Esophagus muscularis mucosa (tissue), 4 donors: ENCODE measurements around the gene ACACA. TPM values are rescaled to one million over a fixed set of nuclear protein-coding genes. Genes with fewer than 3 reads are reported as not detected.
A peak's percentile ranks its signal among the peaks of the same experiment; 100 is the strongest.

ENCODE experiments used
- DNase-seq: peaks from one replicate; pipeline ENCODE4 v3.0.0-alpha.2; 2017; ENCODE audit errors: extremely low spot score
- H3K27ac ChIP-seq, 4 donors: fragments of 200-600 bp; sonication (generic); replicated peaks in 1 of 4; 1 replicate in 3 of 4; 2 replicates in 1 of 4; pipeline ENCODE4 v1.5.1; 2016 to 2019; ENCODE audit warnings: mild to moderate bottlenecking in 1 of 4
- H3K27me3 ChIP-seq, 4 donors: fragments of 200-600 bp; sonication (generic); one replicate each; pipeline versions ENCODE4 v1.5.1 to v1.6.0; 2016 to 2019
- H3K36me3 ChIP-seq, 4 donors: fragments of 200-600 bp; sonication (generic); one replicate each; pipeline ENCODE4 v1.5.1; 2016 to 2019
- H3K4me1 ChIP-seq, 4 donors: fragments of 200-600 bp; sonication (generic); one replicate each; pipeline ENCODE4 v1.5.1; 2016 to 2019
- H3K4me3 ChIP-seq, 4 donors: fragments of 200-600 bp; sonication (generic); 1 replicate in 2 of 4; 2 replicates in 2 of 4; pipeline ENCODE4 v1.5.1; 2016 to 2019; ENCODE audit warnings: mild to moderate bottlenecking in 4 of 4, moderate library complexity in 1 of 4
- H3K9me3 ChIP-seq, 4 donors: fragments of 200-600 bp; sonication (generic); 1 replicate in 3 of 4; 2 replicates in 1 of 4; pipeline ENCODE4 v1.5.1; 2016 to 2019
- EP300 ChIP-seq: sonication (generic); formaldehyde crosslinking; IDR thresholded peaks from one replicate; pipeline ENCODE4 v1.6.1; 2017; ENCODE audit warnings: antibody characterized with exemption
- POLR2A ChIP-seq: fragments of 450-650 bp; IDR thresholded peaks from one replicate; pipeline ENCODE4 v1.6.1; 2017; ENCODE audit warnings: antibody characterized with exemption, moderate library complexity, mild to moderate bottlenecking, low read depth
- POLR2AphosphoS5 ChIP-seq, 2 donors: sonication (generic); formaldehyde crosslinking; IDR thresholded peaks; one replicate each; pipeline ENCODE4 v1.6.1; 2017; ENCODE audit warnings: antibody characterized with exemption in 2 of 2
- WGBS: methylation state at CpG from one replicate; pipeline ENCODE4 v1.1.5; 2018; 5-methylcytosine and 5-hydroxymethylcytosine counted together
- intact Hi-C: fragments of 100-400 bp; cut with DNase I; formaldehyde crosslinking; loops from one replicate; pipeline ENCODE4 v1.15.1; 2023
- total RNA-seq, 4 donors: library from RNA; depleted of rRNA; stranded (reverse); fragments of >200 nt; gene quantifications; one replicate each; pipeline versions ENCODE4 v1.1.0 to v1.2.1, GENCODE V29; 2016
- TF ChIP-seq, protein P1 (sequence below), 3 experiments: fragments of 200-600 bp in 2 of 3; fragments of 450-650 bp in 1 of 3; sonication (generic) in 2 of 3; IDR thresholded peaks; one replicate each; pipeline ENCODE4 v1.5.1; 2017 to 2019; ENCODE audit warnings: antibody characterized with exemption in 3 of 3, mild to moderate bottlenecking in 2 of 3, moderate library complexity in 1 of 3

The ACACA gene
- total RNA-seq, 4 donors from 2014 or later, result 34.0 to 58.0 (median 50.5) TPM

DNA sequence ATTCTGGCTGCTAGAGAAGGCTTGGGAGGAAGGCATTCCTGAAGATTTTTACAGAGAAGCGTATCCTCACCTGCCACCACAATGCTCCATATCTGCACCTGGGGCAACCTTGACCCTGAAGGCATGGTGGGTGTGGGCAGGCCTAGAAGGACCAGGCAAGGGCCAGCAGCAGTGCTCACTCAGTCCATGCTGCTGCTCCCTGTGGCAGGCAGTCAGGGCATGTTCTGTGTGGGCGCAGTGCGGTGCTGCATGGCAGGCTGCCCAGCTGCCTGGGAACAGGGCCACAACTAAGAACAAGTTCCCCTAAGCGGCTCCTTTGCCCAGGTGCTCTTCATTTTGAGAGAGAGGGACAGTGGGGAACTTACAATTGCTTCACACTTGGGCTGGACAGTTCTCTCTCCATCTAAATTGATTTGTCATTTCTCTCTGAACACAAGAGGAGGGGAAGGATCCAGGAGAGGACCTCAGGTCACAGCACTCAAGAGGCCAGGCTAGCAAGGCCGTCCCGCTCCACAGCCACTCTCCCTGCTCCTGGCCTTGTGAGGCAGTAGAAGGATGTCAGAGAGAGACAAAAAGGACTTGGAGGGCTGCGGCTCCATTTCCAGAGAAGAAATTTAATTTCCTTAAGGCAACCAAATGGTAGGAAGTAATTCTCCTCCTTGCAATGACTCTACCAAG is 299.1 kb downstream of the ACACA start:
- H3K9me3 ChIP-seq, result no peaks in the 10 kb centered on the region
- TF ChIP-seq, protein P1, sequence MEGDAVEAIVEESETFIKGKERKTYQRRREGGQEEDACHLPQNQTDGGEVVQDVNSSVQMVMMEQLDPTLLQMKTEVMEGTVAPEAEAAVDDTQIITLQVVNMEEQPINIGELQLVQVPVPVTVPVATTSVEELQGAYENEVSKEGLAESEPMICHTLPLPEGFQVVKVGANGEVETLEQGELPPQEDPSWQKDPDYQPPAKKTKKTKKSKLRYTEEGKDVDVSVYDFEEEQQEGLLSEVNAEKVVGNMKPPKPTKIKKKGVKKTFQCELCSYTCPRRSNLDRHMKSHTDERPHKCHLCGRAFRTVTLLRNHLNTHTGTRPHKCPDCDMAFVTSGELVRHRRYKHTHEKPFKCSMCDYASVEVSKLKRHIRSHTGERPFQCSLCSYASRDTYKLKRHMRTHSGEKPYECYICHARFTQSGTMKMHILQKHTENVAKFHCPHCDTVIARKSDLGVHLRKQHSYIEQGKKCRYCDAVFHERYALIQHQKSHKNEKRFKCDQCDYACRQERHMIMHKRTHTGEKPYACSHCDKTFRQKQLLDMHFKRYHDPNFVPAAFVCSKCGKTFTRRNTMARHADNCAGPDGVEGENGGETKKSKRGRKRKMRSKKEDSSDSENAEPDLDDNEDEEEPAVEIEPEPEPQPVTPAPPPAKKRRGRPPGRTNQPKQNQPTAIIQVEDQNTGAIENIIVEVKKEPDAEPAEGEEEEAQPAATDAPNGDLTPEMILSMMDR (IDR thresholded peaks at IDR 0.05), result no peak
- TF ChIP-seq POLR2AphosphoS5 (IDR thresholded peaks at IDR 0.05) (no peak), EP300 (no peak), POLR2A (no peak)
- H3K27me3 ChIP-seq, result no peaks in the 10 kb centered on the region
- H3K27ac ChIP-seq, result peak overlapping the region in 1 of 4 donors; percentile 16
- H3K36me3 ChIP-seq, result peaks cover 7 to 67% (median 36%) of the 10 kb centered on the region in 4 donors
- WGBS, result 60% methylated on average over 6 of the region's 7 CpGs
- H3K4me1 ChIP-seq, result peaks cover 0 to 15% (median 12%) of the 10 kb centered on the region in 4 donors
- H3K4me3 ChIP-seq, result no peak overlapping the region
- intact Hi-C loops, result no loop called here
- DNase-seq, result no peak

DNA sequence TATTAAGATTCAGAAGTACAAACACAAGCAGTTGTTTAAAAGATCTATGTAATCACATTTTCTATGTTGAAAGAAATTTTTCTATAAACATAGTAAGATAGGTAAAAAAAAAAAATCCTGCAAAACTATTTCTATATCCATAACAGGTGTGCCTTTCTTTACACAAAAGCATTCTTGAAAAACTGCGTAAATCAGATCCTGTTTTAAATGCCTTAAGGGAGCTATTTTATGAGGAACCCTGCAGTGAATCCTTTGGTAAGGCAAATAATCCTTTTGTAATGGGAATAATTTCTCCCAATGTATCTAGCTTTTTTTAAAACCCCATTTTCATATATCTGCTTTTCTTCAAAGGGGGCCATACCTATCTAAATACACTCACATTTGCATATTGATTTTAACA is 300.6 kb downstream of the ACACA start:
- Histone ChIP-seq H3K4me1 (peaks cover 0 to 15% (median 12%) of the 10 kb centered on the region in 4 donors), H3K36me3 (peaks cover 7 to 64% (median 32%) of the 10 kb centered on the region in 4 donors), H3K27ac (no peak overlapping the region), H3K4me3 (no peak overlapping the region), H3K27me3 (no peaks in the 10 kb centered on the region), H3K9me3 (no peaks in the 10 kb centered on the region)
- intact Hi-C loops, result no loop called here
- 94% methylated on average over 1 of the region's 1 CpG for WGBS
- no peak for DNase-seq
- TF ChIP-seq EP300 (no peak), POLR2A (no peak), POLR2AphosphoS5 (IDR thresholded peaks at IDR 0.05) (no peak)
- TF ChIP-seq, protein P1 (IDR thresholded peaks at IDR 0.05), result no peak

DNA sequence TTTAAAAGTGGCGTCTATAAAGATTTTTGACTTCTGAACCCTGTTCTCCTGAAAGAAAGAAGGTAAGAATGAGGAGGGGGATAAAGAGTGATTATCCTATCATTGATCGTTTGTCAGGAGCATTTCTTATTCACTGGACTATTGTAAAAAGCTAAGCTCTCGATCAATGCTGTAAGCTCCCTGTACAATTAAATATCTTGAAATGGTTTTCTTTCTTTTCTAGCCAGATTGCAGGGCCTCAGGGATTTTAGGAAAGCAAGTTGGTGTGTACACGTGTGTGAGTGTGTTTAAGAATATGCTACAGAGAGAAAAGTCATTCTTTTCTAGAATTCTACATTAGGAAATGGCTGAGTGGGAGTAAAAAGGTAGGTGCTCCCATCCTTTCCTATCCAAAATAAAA is 303.4 kb downstream of the ACACA start:
- H3K4me3 ChIP-seq, result no peak overlapping the region
- WGBS, result 95% methylated on average over 4 of the region's 4 CpGs
- intact Hi-C loops, result no loop called here
- H3K27ac ChIP-seq, result no peak overlapping the region
- no peak for DNase-seq
- peaks cover 0 to 15% (median 12%) of the 10 kb centered on the region in 4 donors for H3K4me1 ChIP-seq
- TF ChIP-seq EP300, result no peak
- TF ChIP-seq, protein P1 (IDR thresholded peaks at IDR 0.05), result no peak
- no peak for TF ChIP-seq POLR2A
- no peak for TF ChIP-seq POLR2AphosphoS5 (IDR thresholded peaks at IDR 0.05)
- H3K27me3 ChIP-seq, result no peaks in the 10 kb centered on the region
- peaks cover 0 to 45% (median 17%) of the 10 kb centered on the region in 4 donors for H3K36me3 ChIP-seq
- no peaks in the 10 kb centered on the region for H3K9me3 ChIP-seq

DNA sequence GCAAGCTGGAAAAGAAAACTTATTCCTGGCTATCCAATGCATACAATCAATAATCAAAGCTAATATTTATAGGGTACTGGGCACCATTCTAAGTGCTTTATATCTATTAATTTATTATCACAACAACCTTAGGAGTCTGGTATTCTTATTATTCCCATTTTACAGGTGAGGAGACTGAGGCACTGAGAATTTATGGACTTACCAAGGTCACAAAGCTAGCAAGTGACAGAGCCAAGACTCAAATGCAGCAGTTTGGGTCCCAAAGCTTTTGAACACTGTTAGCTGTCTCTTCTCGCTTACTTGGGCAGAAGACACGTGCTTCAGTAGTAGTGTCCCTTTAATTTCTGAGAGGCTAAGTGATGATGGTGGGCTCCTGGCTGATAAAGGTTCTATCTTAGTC is 305.3 kb downstream of the ACACA start:
- Histone ChIP-seq H3K4me1 (no peaks in the 10 kb centered on the region), H3K27me3 (no peaks in the 10 kb centered on the region), H3K4me3 (no peak overlapping the region), H3K27ac (no peak overlapping the region), H3K36me3 (peaks cover 11 to 65% (median 34%) of the 10 kb centered on the region in 4 donors), H3K9me3 (no peaks in the 10 kb centered on the region)
- intact Hi-C loops, result no loop called here
- WGBS, result 96% methylated on average over 2 of the region's 2 CpGs
- TF ChIP-seq, protein P1 (IDR thresholded peaks at IDR 0.05), result no peak
- TF ChIP-seq POLR2A, result no peak
- no peak for TF ChIP-seq POLR2AphosphoS5 (IDR thresholded peaks at IDR 0.05)
- TF ChIP-seq EP300, result no peak
- DNase-seq, result no peak

DNA sequence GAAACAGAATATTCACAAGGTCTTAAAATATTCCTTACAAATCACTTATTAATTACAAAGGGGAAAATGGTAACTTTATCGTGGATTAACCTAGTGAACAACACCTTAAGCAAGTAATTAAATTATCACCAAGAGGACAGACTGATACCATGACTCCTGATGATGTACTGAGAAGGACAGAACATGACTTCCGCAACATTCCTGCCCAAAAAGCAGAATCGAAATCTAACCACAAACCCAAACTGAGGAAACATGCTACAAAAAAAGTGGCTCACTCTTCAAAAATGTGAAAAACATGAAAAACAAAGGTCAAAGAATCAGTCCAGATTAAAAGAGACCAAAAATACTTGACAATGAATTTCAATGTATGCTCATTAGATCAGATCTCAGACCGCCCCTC is 306.4 kb downstream of the ACACA start:
- no peak for DNase-seq
- peaks cover 17 to 75% (median 42%) of the 10 kb centered on the region in 4 donors for H3K36me3 ChIP-seq
- no peaks in the 10 kb centered on the region for H3K27me3 ChIP-seq
- WGBS, result 88% methylated on average over 4 of the region's 4 CpGs
- H3K4me1 ChIP-seq, result no peaks in the 10 kb centered on the region
- no peaks in the 10 kb centered on the region for H3K9me3 ChIP-seq
- no peak for TF ChIP-seq POLR2AphosphoS5 (IDR thresholded peaks at IDR 0.05)
- intact Hi-C loops, result no loop called here
- H3K27ac ChIP-seq, result no peak overlapping the region
- H3K4me3 ChIP-seq, result no peak overlapping the region
